ENCODE data around the gene DCPS. TPM values are rescaled to one million over a fixed set of nuclear protein-coding genes. Genes with fewer than 3 reads are reported as not detected.
"Not testable (repeated sequence)": the region's sequence is repeated elsewhere in the genome, so short reads cannot be mapped to it uniquely, and the experiment has no call there.

DCPS gene
- total RNA-seq, 2 experiments from 2014 or later: 34.5 to 35.8 TPM

DNA sequence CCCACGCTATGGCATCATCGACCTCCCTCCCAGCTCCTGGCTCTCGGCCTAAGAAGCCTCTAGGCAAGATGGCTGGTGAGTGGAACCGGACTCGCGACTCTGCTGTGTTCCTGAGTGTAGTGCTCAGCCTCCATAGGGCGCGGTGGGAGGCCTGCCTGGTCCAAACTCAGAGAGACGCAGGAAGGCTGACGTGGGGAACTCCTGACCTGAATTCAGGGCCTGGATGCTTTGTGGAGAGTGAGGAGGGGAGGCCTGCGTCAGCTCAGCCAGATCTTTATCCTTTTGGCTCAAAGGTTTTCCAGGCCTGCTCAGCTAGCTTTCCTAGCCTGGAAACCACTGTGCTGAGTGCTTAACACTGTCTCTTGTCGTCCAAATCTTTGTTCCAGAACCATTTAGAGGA, 13.0 kb upstream of the DCPS start:
- Mint-ChIP-seq H3K9me3 (no peaks in the 10 kb centered on the region), H3K4me1 (peaks cover 6% of the 10 kb centered on the region), H3K36me3 (ENCODE audit: low read depth) (peaks cover 42% of the 10 kb centered on the region), H3K4me3 (no peak overlapping the region), H3K27me3 (no peaks in the 10 kb centered on the region), H3K27ac (no peak overlapping the region)
- ChIA-PET POLR2A (interaction anchor here (1.7 kb wide), 1 partner anchor 13 kb away, joined by 5 read pairs; the partner anchor contains the start of gene DCPS), CTCF (interaction anchor here (1.2 kb wide), 1 partner anchor 9 kb away, joined by 4 read pairs; no protein-coding TSS in a partner anchor)
- DNase-seq: no peak

- no peak for DNase-seq
- POLR2A ChIA-PET: interaction anchor here (1.0 kb wide), 1 partner anchor 11 kb away, joined by 3 read pairs; no protein-coding TSS in a partner anchor
- no peaks in the 10 kb centered on the region for H3K27me3 Mint-ChIP-seq
- peaks cover 44% of the 10 kb centered on the region for H3K36me3 Mint-ChIP-seq (ENCODE audit: low read depth)
- CTCF ChIA-PET: interaction anchor here (1.2 kb wide), 1 partner anchor 11 kb away, joined by 3 read pairs; no protein-coding TSS in a partner anchor
- no peak overlapping the region for H3K27ac Mint-ChIP-seq
- no peak overlapping the region for H3K4me3 Mint-ChIP-seq
- H3K9me3 Mint-ChIP-seq: no peaks in the 10 kb centered on the region
- H3K4me1 Mint-ChIP-seq: peaks cover 7% of the 10 kb centered on the region
These were observed 10.1 kb upstream of the DCPS start for GRCh38 chr11:126293726-126294125.

DNA sequence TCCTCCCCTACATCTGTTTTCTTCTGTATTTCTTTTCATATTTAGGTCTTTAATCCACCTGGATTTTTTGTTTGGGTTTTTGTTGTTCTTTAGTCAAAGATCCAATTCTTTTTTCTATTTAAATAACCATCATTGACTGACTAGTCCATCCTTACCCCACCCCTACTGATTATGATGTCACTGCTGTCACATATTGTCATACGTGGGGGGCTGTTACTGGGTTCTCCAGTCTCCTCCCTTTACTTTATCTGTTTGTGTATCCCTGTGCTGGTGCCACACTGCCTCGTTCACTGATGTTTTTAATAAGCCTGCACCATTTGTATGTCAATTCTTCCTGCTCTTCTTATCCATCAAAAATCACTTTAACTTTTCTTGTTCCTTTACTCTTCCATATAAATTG, 6.9 kb upstream of the DCPS start:
- Mint-ChIP-seq H3K27me3 (no peaks in the 10 kb centered on the region), H3K36me3 (ENCODE audit: low read depth) (peaks cover 34% of the 10 kb centered on the region), H3K4me1 (peaks cover 7% of the 10 kb centered on the region), H3K9me3 (no peaks in the 10 kb centered on the region), H3K4me3 (no peak overlapping the region), H3K27ac (no peak overlapping the region)
- DNase-seq: no peak
- ChIA-PET CTCF (no interaction called here), POLR2A (no interaction called here)

- no peak for DNase-seq
- H3K4me1 Mint-ChIP-seq: peaks cover 30% of the 10 kb centered on the region
- CTCF ChIA-PET: interaction anchor here (0.6 to 2.6 kb wide), 8 partner anchors 9 to 1770 kb away, joined by 3 to 17 read pairs (median 3); no protein-coding TSS in a partner anchor
- H3K4me3 Mint-ChIP-seq: peak overlapping the region; percentile 77
- H3K27me3 Mint-ChIP-seq: no peaks in the 10 kb centered on the region
- H3K9me3 Mint-ChIP-seq: no peaks in the 10 kb centered on the region
- peak overlapping the region; percentile 75 for H3K27ac Mint-ChIP-seq
- H3K36me3 Mint-ChIP-seq (ENCODE audit: low read depth): peaks cover 36% of the 10 kb centered on the region
- POLR2A ChIA-PET: interaction anchor here (0.7 to 3.4 kb wide), 13 partner anchors 14 to 176 kb away, joined by 3 to 23 read pairs (median 6); partner anchors contain the start of genes FOXRED1, SRPRA, ST3GAL4 and TIRAP
These were observed 706 bp downstream of the DCPS start for GRCh38 chr11:126304457-126305075.

- Mint-ChIP-seq H3K4me1 (peaks cover 34% of the 10 kb centered on the region), H3K27ac (peak overlapping the region; percentile 60), H3K27me3 (no peaks in the 10 kb centered on the region), H3K9me3 (no peaks in the 10 kb centered on the region), H3K36me3 (ENCODE audit: low read depth) (peaks cover 45% of the 10 kb centered on the region), H3K4me3 (peak overlapping the region; percentile 58)
- ChIA-PET POLR2A (interaction anchor here (0.8 to 3.4 kb wide), 4 partner anchors 13 to 418 kb away, joined by 3 to 23 read pairs (median 3); partner anchors contain the start of genes HYLS1 and ST3GAL4), CTCF (interaction anchor here (0.7 to 2.6 kb wide), 5 partner anchors 10 to 483 kb away, joined by 3 to 17 read pairs (median 3); no protein-coding TSS in a partner anchor)
- DNase-seq: peak; percentile 35
These were observed 1.8 kb downstream of the DCPS start for GRCh38 chr11:126305699-126306098.

GRCh38 chr11:126307706-126308105, 3.8 kb downstream of the DCPS start:
- H3K4me3 Mint-ChIP-seq: no peak overlapping the region
- ChIA-PET POLR2A (interaction anchor here (0.5 to 0.6 kb wide), 3 partner anchors 9 to 48 kb away, joined by 3 read pairs; no protein-coding TSS in a partner anchor), CTCF (interaction anchor here (0.7 to 3.4 kb wide), 3 partner anchors 11 to 173 kb away, joined by 4 to 9 read pairs (median 6); no protein-coding TSS in a partner anchor)
- H3K9me3 Mint-ChIP-seq: no peaks in the 10 kb centered on the region
- no peak for DNase-seq
- no peaks in the 10 kb centered on the region for H3K27me3 Mint-ChIP-seq
- H3K4me1 Mint-ChIP-seq: peaks cover 35% of the 10 kb centered on the region
- peaks cover 50% of the 10 kb centered on the region for H3K36me3 Mint-ChIP-seq (ENCODE audit: low read depth)
- no peak overlapping the region for H3K27ac Mint-ChIP-seq

DNA sequence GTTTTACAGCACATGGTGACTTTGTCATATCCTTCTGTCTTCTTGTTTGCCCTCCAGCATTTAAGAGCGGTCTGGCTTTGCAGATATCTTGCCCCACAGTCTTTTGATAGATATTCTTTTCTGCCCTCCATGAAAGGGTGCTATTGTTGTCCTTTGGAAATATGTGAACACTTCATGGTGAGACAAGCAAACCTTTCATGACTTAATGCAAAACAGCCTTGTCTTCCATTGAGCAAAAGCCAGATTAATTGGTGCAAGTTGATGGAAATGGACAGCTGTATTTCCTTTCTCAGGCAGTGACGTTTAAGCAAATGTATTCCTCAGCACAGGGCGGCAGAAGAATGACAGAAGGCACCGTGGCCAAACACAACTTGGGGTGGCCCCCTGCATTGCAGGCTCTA, 4.4 kb downstream of the DCPS start:
- Mint-ChIP-seq H3K36me3 (ENCODE audit: low read depth) (peaks cover 49% of the 10 kb centered on the region), H3K27me3 (no peaks in the 10 kb centered on the region), H3K4me3 (no peak overlapping the region), H3K9me3 (no peaks in the 10 kb centered on the region), H3K4me1 (peaks cover 31% of the 10 kb centered on the region), H3K27ac (no peak overlapping the region)
- no peak for DNase-seq
- CTCF ChIA-PET: interaction anchor here (0.7 to 3.4 kb wide), 2 partner anchors 10 to 173 kb away, joined by 4 to 9 read pairs; no protein-coding TSS in a partner anchor
- POLR2A ChIA-PET: interaction anchor here (0.6 kb wide), 1 partner anchor 26 kb away, joined by 3 read pairs; no protein-coding TSS in a partner anchor

- DNase-seq, H3K4me3 Mint-ChIP-seq, H3K27me3 Mint-ChIP-seq, POLR2A ChIA-PET, H3K27ac Mint-ChIP-seq, H3K9me3 Mint-ChIP-seq: not testable (repeated sequence)
- peaks cover 30% of the 10 kb centered on the region for H3K4me1 Mint-ChIP-seq
- CTCF ChIA-PET: interaction anchor here (3.4 kb wide), 1 partner anchor 10 kb away, joined by 9 read pairs; no protein-coding TSS in a partner anchor
- peaks cover 51% of the 10 kb centered on the region for H3K36me3 Mint-ChIP-seq (ENCODE audit: low read depth)
These were observed 4.9 kb downstream of the DCPS start for GRCh38 chr11:126308771-126309170.

DNA sequence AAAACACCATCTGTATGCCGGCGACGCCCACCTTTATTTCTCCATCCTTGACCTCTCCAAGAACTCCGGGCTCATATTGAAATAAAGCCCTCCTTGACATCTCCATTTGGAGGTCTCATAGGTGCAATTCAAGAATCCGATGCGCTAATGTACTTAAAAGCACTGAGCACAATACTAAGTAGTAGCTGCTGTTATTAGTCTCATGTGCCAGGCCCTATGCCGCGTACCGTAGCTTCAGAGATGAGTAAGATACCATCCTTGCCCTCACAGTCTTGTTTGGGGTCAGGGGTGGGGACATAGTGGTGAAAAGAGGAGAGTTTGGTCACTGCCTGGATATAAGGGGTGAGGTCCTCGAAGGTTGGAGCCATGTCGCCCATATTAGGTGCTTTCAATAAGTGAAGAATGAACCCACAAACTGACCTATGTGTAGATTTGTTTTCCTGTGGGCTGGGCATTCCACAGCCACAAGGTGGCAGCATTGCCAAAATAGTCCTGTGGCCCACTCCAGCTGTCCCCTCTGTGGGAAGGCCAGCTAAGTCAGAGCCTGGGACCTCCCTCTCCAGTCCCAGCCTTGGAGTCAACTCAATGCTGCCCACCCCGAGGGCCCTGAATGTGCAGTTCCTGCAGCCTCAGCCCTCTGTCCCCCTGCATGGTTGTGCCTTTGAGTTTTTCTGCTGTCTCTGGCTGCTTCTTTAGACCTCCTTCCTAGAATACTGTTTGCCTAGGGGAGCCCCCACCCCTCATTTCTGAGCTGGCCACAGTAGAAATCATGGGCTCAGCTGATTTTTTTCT, 6.5 kb downstream of the DCPS start:
- Mint-ChIP-seq H3K9me3 (no peaks in the 10 kb centered on the region), H3K4me3 (no peak overlapping the region), H3K27ac (no peak overlapping the region), H3K4me1 (peaks cover 27% of the 10 kb centered on the region), H3K36me3 (ENCODE audit: low read depth) (peaks cover 51% of the 10 kb centered on the region), H3K27me3 (no peaks in the 10 kb centered on the region)
- ChIA-PET CTCF (interaction anchor here (0.9 to 4.0 kb wide), 15 partner anchors 9 to 175 kb away, joined by 3 to 57 read pairs (median 4); partner anchors contain the start of gene ST3GAL4), POLR2A (interaction anchor here (1.7 kb wide), 1 partner anchor 170 kb away, joined by 4 read pairs; no protein-coding TSS in a partner anchor)
- DNase-seq: peak; percentile 65

DNA sequence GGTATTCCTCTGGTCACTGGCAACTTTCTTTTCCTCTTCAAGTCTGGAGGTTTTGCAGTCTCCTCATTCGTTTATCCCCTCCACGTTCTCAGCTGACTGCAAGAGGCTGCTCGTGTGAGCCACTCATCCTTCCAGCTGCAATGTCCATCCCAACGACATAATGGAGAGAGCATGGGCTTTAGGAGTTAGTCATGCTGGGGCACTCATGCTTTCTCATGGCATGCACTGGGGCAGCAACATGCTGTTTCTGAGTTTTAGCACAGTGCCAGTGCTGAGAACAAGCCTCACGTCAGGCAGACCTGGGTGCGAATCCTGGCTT, 7.1 kb downstream of the DCPS start:
- CTCF ChIA-PET: interaction anchor here (1.0 to 4.0 kb wide), 14 partner anchors 8 to 175 kb away, joined by 3 to 57 read pairs (median 4); partner anchors contain the start of genes ST3GAL4 and TIRAP
- Mint-ChIP-seq H3K4me3 (no peak overlapping the region), H3K36me3 (ENCODE audit: low read depth) (peaks cover 52% of the 10 kb centered on the region), H3K4me1 (peaks cover 22% of the 10 kb centered on the region), H3K27me3 (no peaks in the 10 kb centered on the region), H3K9me3 (no peaks in the 10 kb centered on the region), H3K27ac (no peak overlapping the region)
- DNase-seq: no peak
- POLR2A ChIA-PET: interaction anchor here (1.7 kb wide), 1 partner anchor 170 kb away, joined by 4 read pairs; no protein-coding TSS in a partner anchor

GRCh38 chr11:126311401-126312291, 7.8 kb downstream of the DCPS start:
- Mint-ChIP-seq H3K4me3 (no peak overlapping the region), H3K36me3 (ENCODE audit: low read depth) (peaks cover 55% of the 10 kb centered on the region), H3K27ac (no peak overlapping the region), H3K27me3 (no peaks in the 10 kb centered on the region), H3K4me1 (peaks cover 22% of the 10 kb centered on the region), H3K9me3 (no peaks in the 10 kb centered on the region)
- CTCF ChIA-PET: interaction anchor here (1.0 to 4.0 kb wide), 13 partner anchors 8 to 170 kb away, joined by 3 to 57 read pairs (median 4); partner anchors contain the start of genes ST3GAL4 and TIRAP
- POLR2A ChIA-PET: no interaction called here
- no peak for DNase-seq

- H3K36me3 Mint-ChIP-seq (ENCODE audit: low read depth): peaks cover 57% of the 10 kb centered on the region
- no peak overlapping the region for H3K27ac Mint-ChIP-seq
- peaks cover 26% of the 10 kb centered on the region for H3K4me1 Mint-ChIP-seq
- no peak for DNase-seq
- H3K9me3 Mint-ChIP-seq: no peaks in the 10 kb centered on the region
- no peak overlapping the region for H3K4me3 Mint-ChIP-seq
- H3K27me3 Mint-ChIP-seq: no peaks in the 10 kb centered on the region
- CTCF ChIA-PET: interaction anchor here (4.0 kb wide), 1 partner anchor 168 kb away, joined by 57 read pairs; no protein-coding TSS in a partner anchor
- POLR2A ChIA-PET: no interaction called here
These were observed 9.1 kb downstream of the DCPS start for GRCh38 chr11:126312961-126313360.
